Astrocyte of the cerebellum (primary cell): ENCODE results near the gene DLGAP1.

Experiments
- DNase-seq: peaks from one replicate; pipeline ENCODE4 v3.0.0-alpha.2; 2011; ENCODE audit warnings: low read depth
- H3K4me3 ChIP-seq: 2 replicates; pipeline ENCODE4 v1.5.1; 2011; ENCODE audit warnings: mild to moderate bottlenecking, low read depth, low read length, moderate library complexity
- CTCF ChIP-seq: IDR thresholded peaks from 2 replicates; pipeline ENCODE4 v1.5.1; 2012; ENCODE audit warnings: low read length, low read depth, moderate library complexity, mild to moderate bottlenecking; ENCODE audit errors: missing control alignments
- in situ Hi-C: cut with HindIII; loops from 2 replicates; pipeline ENCODE4 v1.10.0; 2017; ENCODE audit warnings: low sequenced_read_pairs

The DLGAP1 gene

GRCh38 chr18:4242431-4243161, 212.5 kb downstream of the DLGAP1 start:
- DNase-seq: no peak
- in situ Hi-C loops: no loop called here
- no peak overlapping the region for H3K4me3 ChIP-seq
- no peak for TF ChIP-seq CTCF

- in situ Hi-C loops: no loop called here
- no peak for DNase-seq
- TF ChIP-seq CTCF: no peak
- no peak overlapping the region for H3K4me3 ChIP-seq
Measured at GRCh38 chr18:4241090-4241617, 214.0 kb downstream of the DLGAP1 start.

GRCh38 chr18:4238966-4239365, 216.1 kb downstream of the DLGAP1 start:
- in situ Hi-C loops: no loop called here

GRCh38 chr18:4237664-4238041, 217.5 kb downstream of the DLGAP1 start:
- TF ChIP-seq CTCF: no peak
- DNase-seq: no peak
- in situ Hi-C loops: no loop called here
- no peak overlapping the region for H3K4me3 ChIP-seq

More at GRCh38 chr18:4238966-4239365, 216.1 kb downstream of the DLGAP1 start:
- no peak for DNase-seq
- no peak overlapping the region for H3K4me3 ChIP-seq
- no peak for TF ChIP-seq CTCF

DNA sequence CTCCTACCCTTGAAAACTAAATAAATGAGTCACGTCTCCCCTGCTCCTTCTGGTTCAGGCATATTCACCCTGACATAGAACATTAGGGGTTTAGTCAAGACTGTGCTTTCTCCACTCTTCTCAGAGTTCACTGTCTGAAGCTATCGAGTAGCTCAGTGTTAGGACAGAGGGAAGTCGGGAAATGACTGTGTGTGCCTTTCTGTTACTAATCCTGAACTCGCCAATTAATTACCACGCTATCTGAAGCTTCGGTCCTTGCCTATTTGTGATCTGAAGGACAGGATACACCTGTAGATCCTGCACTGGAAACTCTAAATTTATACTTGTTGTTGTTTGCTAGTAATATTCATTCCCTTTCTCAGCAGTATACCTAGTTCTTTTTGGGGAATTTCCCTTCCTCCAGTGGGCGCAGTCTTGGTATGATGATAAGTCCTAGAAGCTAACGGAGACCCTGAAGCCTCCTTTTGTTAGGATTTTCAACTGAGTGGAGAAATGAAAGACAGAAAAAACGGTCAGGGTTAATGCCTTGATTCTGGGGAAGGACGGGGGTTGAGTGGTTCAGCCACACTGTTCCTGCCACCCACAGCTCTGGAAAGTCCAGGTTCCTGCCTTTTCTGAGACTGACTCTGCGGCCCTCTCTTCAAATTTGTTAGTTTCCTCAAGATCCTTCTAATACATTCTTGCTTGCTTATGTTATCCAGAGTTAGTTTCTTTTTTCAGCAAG, 218.0 kb downstream of the DLGAP1 start:
- no peak for DNase-seq
- no peak overlapping the region for H3K4me3 ChIP-seq
- TF ChIP-seq CTCF: no peak
- in situ Hi-C loops: no loop called here

DNA sequence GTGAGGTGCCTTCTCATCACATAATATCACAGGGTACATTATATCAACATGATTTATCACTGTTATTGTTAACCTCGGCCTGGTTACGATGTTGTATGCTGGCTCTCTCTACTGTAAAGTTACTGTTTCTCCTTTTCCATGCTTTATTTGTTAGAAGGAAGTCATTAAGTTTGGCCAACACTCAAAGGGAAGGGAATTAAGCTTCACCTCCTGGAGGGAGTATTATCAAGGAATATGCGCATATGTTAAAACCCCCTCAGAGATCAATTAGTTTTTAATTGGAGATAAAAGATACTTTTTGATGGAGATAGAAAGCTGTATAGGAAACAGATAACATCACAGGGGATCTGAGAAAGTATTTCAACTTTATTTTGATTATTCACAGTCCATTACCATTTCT, 221.6 kb downstream of the DLGAP1 start:
- no peak overlapping the region for H3K4me3 ChIP-seq
- in situ Hi-C loops: no loop called here
- no peak for DNase-seq

More for the DNA sequence above, 221.6 kb downstream of the DLGAP1 start:
- TF ChIP-seq CTCF: no peak
